ENCODE results near the gene CADPS.

Gene CADPS

GRCh38 chr3:62732183-62732904, 142.9 kb downstream of the CADPS start:
- no peak for DNase-seq

GRCh38 chr3:62727981-62728380, 147.2 kb downstream of the CADPS start:
- no peak for DNase-seq

- peak; percentile 15 for DNase-seq
Measured at GRCh38 chr3:62727536-62727935, 147.7 kb downstream of the CADPS start.

GRCh38 chr3:62724503-62724902, 150.7 kb downstream of the CADPS start:
- no peak for DNase-seq

- no peak for DNase-seq
Measured at GRCh38 chr3:62723914-62724217, 151.3 kb downstream of the CADPS start.

GRCh38 chr3:62723166-62723913, 151.9 kb downstream of the CADPS start:
- no peak for DNase-seq

GRCh38 chr3:62722344-62722743, 152.9 kb downstream of the CADPS start:
- DNase-seq = no peak

- peak; percentile 17 for DNase-seq
Measured at GRCh38 chr3:62718515-62719320, 156.5 kb downstream of the CADPS start.

GRCh38 chr3:62718011-62718410, 157.2 kb downstream of the CADPS start:
- DNase-seq = no peak

- DNase-seq = no peak
Measured at GRCh38 chr3:62712746-62713145, 162.5 kb downstream of the CADPS start.

- no peak for DNase-seq
Measured at GRCh38 chr3:62710751-62711150, 164.5 kb downstream of the CADPS start.

- no peak for DNase-seq
Measured at GRCh38 chr3:62708638-62709373, 166.4 kb downstream of the CADPS start.

- no peak for DNase-seq
Measured at GRCh38 chr3:62705721-62706120, 169.5 kb downstream of the CADPS start.

- DNase-seq = peak; percentile 13
Measured at GRCh38 chr3:62703451-62704167, 171.6 kb downstream of the CADPS start.

GRCh38 chr3:62700357-62700756, 174.9 kb downstream of the CADPS start:
- DNase-seq = no peak

GRCh38 chr3:62699728-62700127, 175.5 kb downstream of the CADPS start:
- no peak for DNase-seq

- no peak for DNase-seq
Measured at GRCh38 chr3:62696011-62696410, 179.2 kb downstream of the CADPS start.

GRCh38 chr3:62688812-62689211, 186.4 kb downstream of the CADPS start:
- DNase-seq = no peak

- DNase-seq = no peak
Measured at GRCh38 chr3:62688050-62688449, 187.2 kb downstream of the CADPS start.

GRCh38 chr3:62686503-62687294, 188.5 kb downstream of the CADPS start:
- peak; percentile 95 for DNase-seq

- no peak for DNase-seq
Measured at GRCh38 chr3:62682826-62683225, 192.4 kb downstream of the CADPS start.

GRCh38 chr3:62679988-62680387, 195.2 kb downstream of the CADPS start:
- no peak for DNase-seq

Measured in HCEC 1CT (cell line).